GM12891 (cell line): ENCODE results near the gene CSNK2A1.

ENCODE experiments used
- PAX5 ChIP-seq: IDR thresholded peaks from 2 replicates; pipeline ENCODE4 v1.6.1; 2011; ENCODE audit warnings: low read length, moderate library complexity, mild to moderate bottlenecking; ENCODE audit not compliant: insufficient read depth, severe bottlenecking
- POLR2A ChIP-seq: IDR thresholded peaks from 2 replicates; pipeline ENCODE4 v1.6.1; 2011; ENCODE audit warnings: low read depth, low read length, control low read depth
- POLR2AphosphoS5 ChIP-seq: IDR thresholded peaks from 2 replicates; pipeline ENCODE4 v1.6.1; 2011; ENCODE audit warnings: low read depth, low read length, control low read depth
- POU2F2 ChIP-seq: IDR thresholded peaks from 2 replicates; pipeline ENCODE4 v1.6.1; 2011; ENCODE audit warnings: low read depth, mild to moderate bottlenecking, control low read depth, low read length, moderate library complexity
- SPI1 ChIP-seq: IDR thresholded peaks from 2 replicates; pipeline ENCODE4 v1.6.1; 2011; ENCODE audit warnings: low read depth, low read length, control low read depth
- TAF1 ChIP-seq: IDR thresholded peaks from 2 replicates; pipeline ENCODE4 v1.6.1; 2011; ENCODE audit warnings: low read depth, low read length, control low read depth

- TF ChIP-seq POLR2AphosphoS5 = no peak
- TF ChIP-seq POLR2A = no peak
- no peak for TF ChIP-seq TAF1
- TF ChIP-seq POU2F2 = no peak
- TF ChIP-seq PAX5 = no peak
- TF ChIP-seq SPI1 = no peak
These were observed 47.4 kb downstream of the CSNK2A1 start for GRCh38 chr20:496126-496696.
